Measurements from ENCODE around the gene ZP1. TPM values are rescaled to one million over a fixed set of nuclear protein-coding genes. Genes with fewer than 3 reads are reported as not detected.

The ZP1 gene
- total and polyA plus RNA-seq, 10 of the 15 experiments (the other 5 are each of a cell fraction or from before 2014, with no cell fraction given): not detected

- intact Hi-C loops (cut with micrococcal nuclease; ENCODE audit: unreplicated experiment) (loop anchor here (1.0 to 5.0 kb wide), 4 partner anchors 54 to 197 kb away; no protein-coding TSS in a partner anchor), in situ Hi-C loops (cut with MboI) (loop anchor here (5.0 kb wide), 1 partner anchor 62 kb away; no protein-coding TSS in a partner anchor)
- ATAC-seq: peak; percentile 93
- Histone ChIP-seq H3K4me1 (ENCODE audit: control insufficient read depth, insufficient read depth, low read length) (no peaks in the 10 kb centered on the region; the same call in 1 of the 2 replicates), H3K27me3 (replicated peaks in 1 of 2; ENCODE audit: control insufficient read depth in 2 of 2, insufficient read depth in 2 of 2, low read length in 1 of 2) (no peaks in the 10 kb centered on the region), H3K4me3 (no peak overlapping the region), H3K79me2 (ENCODE audit: control insufficient read depth, insufficient read depth, low read length) (peaks cover 14% of the 10 kb centered on the region), H3K4me2 (ENCODE audit: control insufficient read depth, insufficient read depth) (no peak overlapping the region), H2AFZ (ENCODE audit: control insufficient read depth, low read depth, low read length) (no peak overlapping the region), H3K9ac (ENCODE audit: control insufficient read depth, insufficient read depth, low read length) (no peak overlapping the region), H3K27ac (ENCODE audit: control insufficient read depth, insufficient read depth) (no peak overlapping the region), H4K20me1 (ENCODE audit: control insufficient read depth, insufficient read depth) (peaks cover 9% of the 10 kb centered on the region), H3K36me3 (ENCODE audit: control insufficient read depth in 2 of 2, insufficient read depth in 2 of 2, low read length in 1 of 2) (peaks cover 30 to 52% of the 10 kb centered on the region in 2 experiments), H3K9me3 (replicated peaks; ENCODE audit: control insufficient read depth, insufficient read depth, low read length) (no peaks in the 10 kb centered on the region)
- no TSS peak for BruUV-seq (replicated peaks)
- SMC1A ChIA-PET (ENCODE audit: uncharacterized antibody, unreplicated experiment): interaction anchor here (0.6 to 8.0 kb wide), 18 partner anchors 8 to 288 kb away, joined by 3 to 57 read pairs (median 4); partner anchors contain the start of gene TMEM109
- WGBS (ENCODE audit: insufficient coverage, insufficient replicate concordance, low lambda C conversion rate, missing lambda C conversion rate): 41% methylated on average over 12 of the region's 12 CpGs
- POLR2A ChIA-PET: no interaction called here
- DNase-seq (ENCODE audit: low read depth, low spot score): no peak
- FAIRE-seq: peak; percentile 52
- RAD21 ChIA-PET (ENCODE audit: unreplicated experiment): interaction anchor here (1.1 to 2.6 kb wide), 8 partner anchors 12 to 230 kb away, joined by 3 to 12 read pairs (median 4); partner anchors contain the start of gene TMEM109
- CTCF ChIA-PET: interaction anchor here (0.6 to 11.5 kb wide), 33 partner anchors 9 to 634 kb away, joined by 3 to 135 read pairs (median 6); partner anchors contain the start of genes PTGDR2 and TMEM109
- no peak for TF ChIP-seq CHD2 (IDR thresholded peaks at IDR 0.05; ENCODE audit: borderline replicate concordance, low read depth, low read length)
- no peak for TF ChIP-seq KAT2A (conservative IDR thresholded peaks at IDR 0.05; ENCODE audit: control insufficient read depth, low read depth, low read length)
- TF ChIP-seq EP300 (IDR thresholded peaks at IDR 0.05; ENCODE audit: borderline replicate concordance in 1 of 2, control insufficient read depth in 1 of 2, low read depth in 2 of 2, low read length in 2 of 2): no peak
- TF ChIP-seq KLF5 (IDR thresholded peaks at IDR 0.05; ENCODE audit: partially characterized antibody): no peak
- TF ChIP-seq PAX5 (IDR thresholded peaks at IDR 0.05; ENCODE audit: borderline replicate concordance, low read depth, low read length): no peak
- TF ChIP-seq ETV6 (conservative IDR thresholded peaks at IDR 0.05 in 1 of 2, IDR thresholded peaks at IDR 0.05 in 1 of 2; ENCODE audit: borderline replicate concordance in 1 of 2, low read depth in 1 of 2): no peak
- no peak for TF ChIP-seq ZNF274 (IDR thresholded peaks at IDR 0.05; ENCODE audit: insufficient read depth, insufficient read length)
- TF ChIP-seq SIN3A (IDR thresholded peaks at IDR 0.05; ENCODE audit: low read depth, low read length): no peak
- no peak for TF ChIP-seq HDGF (IDR thresholded peaks at IDR 0.05)
- TF ChIP-seq, protein P1, sequence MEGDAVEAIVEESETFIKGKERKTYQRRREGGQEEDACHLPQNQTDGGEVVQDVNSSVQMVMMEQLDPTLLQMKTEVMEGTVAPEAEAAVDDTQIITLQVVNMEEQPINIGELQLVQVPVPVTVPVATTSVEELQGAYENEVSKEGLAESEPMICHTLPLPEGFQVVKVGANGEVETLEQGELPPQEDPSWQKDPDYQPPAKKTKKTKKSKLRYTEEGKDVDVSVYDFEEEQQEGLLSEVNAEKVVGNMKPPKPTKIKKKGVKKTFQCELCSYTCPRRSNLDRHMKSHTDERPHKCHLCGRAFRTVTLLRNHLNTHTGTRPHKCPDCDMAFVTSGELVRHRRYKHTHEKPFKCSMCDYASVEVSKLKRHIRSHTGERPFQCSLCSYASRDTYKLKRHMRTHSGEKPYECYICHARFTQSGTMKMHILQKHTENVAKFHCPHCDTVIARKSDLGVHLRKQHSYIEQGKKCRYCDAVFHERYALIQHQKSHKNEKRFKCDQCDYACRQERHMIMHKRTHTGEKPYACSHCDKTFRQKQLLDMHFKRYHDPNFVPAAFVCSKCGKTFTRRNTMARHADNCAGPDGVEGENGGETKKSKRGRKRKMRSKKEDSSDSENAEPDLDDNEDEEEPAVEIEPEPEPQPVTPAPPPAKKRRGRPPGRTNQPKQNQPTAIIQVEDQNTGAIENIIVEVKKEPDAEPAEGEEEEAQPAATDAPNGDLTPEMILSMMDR (IDR thresholded peaks at IDR 0.05 in 2 of 3, conservative IDR thresholded peaks at IDR 0.05 in 1 of 3; ENCODE audit: control insufficient read depth in 2 of 3, extremely low read depth in 1 of 3, insufficient read depth in 1 of 3, low read depth in 3 of 3, low read length in 3 of 3): peak; percentile 85 to 98 (median 94)
- TF ChIP-seq, protein P2, sequence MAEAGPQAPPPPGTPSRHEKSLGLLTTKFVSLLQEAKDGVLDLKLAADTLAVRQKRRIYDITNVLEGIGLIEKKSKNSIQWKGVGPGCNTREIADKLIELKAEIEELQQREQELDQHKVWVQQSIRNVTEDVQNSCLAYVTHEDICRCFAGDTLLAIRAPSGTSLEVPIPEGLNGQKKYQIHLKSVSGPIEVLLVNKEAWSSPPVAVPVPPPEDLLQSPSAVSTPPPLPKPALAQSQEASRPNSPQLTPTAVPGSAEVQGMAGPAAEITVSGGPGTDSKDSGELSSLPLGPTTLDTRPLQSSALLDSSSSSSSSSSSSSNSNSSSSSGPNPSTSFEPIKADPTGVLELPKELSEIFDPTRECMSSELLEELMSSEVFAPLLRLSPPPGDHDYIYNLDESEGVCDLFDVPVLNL (IDR thresholded peaks at IDR 0.05; ENCODE audit: low read depth, low read length): no peak
- TF ChIP-seq IKZF2 (IDR thresholded peaks at IDR 0.05): peak; percentile 65 to 81; a peak in 3 of 4 replicates
- TF ChIP-seq, protein P3, sequence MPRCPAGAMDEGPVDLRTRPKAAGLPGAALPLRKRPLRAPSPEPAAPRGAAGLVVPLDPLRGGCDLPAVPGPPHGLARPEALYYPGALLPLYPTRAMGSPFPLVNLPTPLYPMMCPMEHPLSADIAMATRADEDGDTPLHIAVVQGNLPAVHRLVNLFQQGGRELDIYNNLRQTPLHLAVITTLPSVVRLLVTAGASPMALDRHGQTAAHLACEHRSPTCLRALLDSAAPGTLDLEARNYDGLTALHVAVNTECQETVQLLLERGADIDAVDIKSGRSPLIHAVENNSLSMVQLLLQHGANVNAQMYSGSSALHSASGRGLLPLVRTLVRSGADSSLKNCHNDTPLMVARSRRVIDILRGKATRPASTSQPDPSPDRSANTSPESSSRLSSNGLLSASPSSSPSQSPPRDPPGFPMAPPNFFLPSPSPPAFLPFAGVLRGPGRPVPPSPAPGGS (IDR thresholded peaks at IDR 0.05; ENCODE audit: borderline replicate concordance, insufficient read depth, low read depth, low read length, poor library complexity, severe bottlenecking): no peak
- no peak for TF ChIP-seq PAX8 (IDR thresholded peaks at IDR 0.05)
- TF ChIP-seq NR2C1 (IDR thresholded peaks at IDR 0.05): no peak
- peak; percentile 35; the same call in 1 of the 3 replicates for TF ChIP-seq POU2F2 (IDR thresholded peaks at IDR 0.05; ENCODE audit: borderline replicate concordance, low read depth, low read length)
- no peak for TF ChIP-seq MYC (IDR thresholded peaks at IDR 0.05; ENCODE audit: insufficient read depth, insufficient read length, insufficient replicate concordance, low read length, severe bottlenecking)
Measured at GRCh38 chr11:60899046-60899936, 31.9 kb downstream of the ZP1 start.
